OCI-LY1 (cell line): ENCODE measurements around the gene TOR1AIP1.

Source experiments
- H2AFZ ChIP-seq: fragments of 200-600 bp; sonication (generic), shearing (Covaris generic); 2 replicates; pipeline ENCODE4 v1.6.0; 2014; ENCODE audit warnings: antibody characterized with exemption, mild to moderate bottlenecking, low read length
- H3F3A ChIP-seq: fragments of 200-600 bp; sonication (generic), shearing (Covaris generic); 2 replicates; pipeline ENCODE4 v1.6.0; 2014; ENCODE audit warnings: mild to moderate bottlenecking, antibody characterized with exemption, low read length, moderate library complexity; ENCODE audit not compliant: insufficient read depth
- H3K27ac ChIP-seq: fragments of 200-600 bp; sonication (generic); 2 replicates; pipeline ENCODE4 v1.5.1; 2014; ENCODE audit warnings: low read length, mixed run types, mild to moderate bottlenecking, low read depth; ENCODE audit not compliant: poor library complexity, severe bottlenecking
- H3K27me3 ChIP-seq: fragments of 200-600 bp; sonication (generic); 2 replicates; pipeline ENCODE4 v1.6.0; 2014; ENCODE audit warnings: antibody characterized with exemption, mild to moderate bottlenecking, low read length, moderate library complexity; ENCODE audit not compliant: insufficient read depth
- H3K36me3 ChIP-seq: fragments of 200-600 bp; sonication (generic); 2 replicates; pipeline ENCODE4 v1.6.1; 2014; ENCODE audit warnings: mild to moderate bottlenecking, antibody characterized with exemption, low read length, moderate library complexity, mixed read lengths; ENCODE audit not compliant: insufficient read depth
- H3K4me1 ChIP-seq: fragments of 200-600 bp; sonication (generic); 2 replicates; pipeline ENCODE4 v1.5.1; 2014; ENCODE audit warnings: mild to moderate bottlenecking, low read length, moderate library complexity; ENCODE audit not compliant: insufficient read depth, severe bottlenecking
- H3K4me2 ChIP-seq: fragments of 200-600 bp; sonication (generic), shearing (Covaris generic); 2 replicates; pipeline ENCODE4 v1.6.1; 2014; ENCODE audit warnings: low read length
- H3K4me3 ChIP-seq: fragments of 200-600 bp; sonication (generic); 2 replicates; pipeline ENCODE4 v1.5.1; 2014; ENCODE audit warnings: low read length, low read depth, mild to moderate bottlenecking, mixed read lengths; ENCODE audit not compliant: poor library complexity, severe bottlenecking
- H3K79me2 ChIP-seq: fragments of 200-600 bp; shearing (Covaris generic); 2 replicates; pipeline ENCODE4 v1.6.1; 2016; ENCODE audit warnings: mixed run types, low read length, mixed read lengths; ENCODE audit not compliant: insufficient read depth
- H3K9ac ChIP-seq: fragments of 200-600 bp; sonication (generic), shearing (Covaris generic); 2 replicates; pipeline ENCODE4 v1.6.1; 2014; ENCODE audit warnings: mild to moderate bottlenecking, low read length, mixed read lengths
- H3K9me2 ChIP-seq: fragments of 200-600 bp; sonication (generic), shearing (Covaris generic); 2 replicates; pipeline ENCODE4 v1.6.1; 2014; ENCODE audit warnings: low read depth, mild to moderate bottlenecking, low read length, mixed read lengths
- H3K9me3 ChIP-seq: fragments of 200-600 bp; shearing (Covaris generic); 2 replicates; pipeline ENCODE4 v1.6.1; 2014; ENCODE audit warnings: low read length, mixed read lengths
- H4K20me1 ChIP-seq: fragments of 200-600 bp; sonication (generic), shearing (Covaris generic); 2 replicates; pipeline ENCODE4 v1.6.0; 2016; ENCODE audit warnings: mild to moderate bottlenecking, low read length; ENCODE audit not compliant: insufficient read depth
- CTCF ChIP-seq: fragments of 200-600 bp; sonication (generic), shearing (Covaris generic); IDR thresholded peaks from 2 replicates; pipeline ENCODE4 v1.5.1; 2017; ENCODE audit warnings: mild to moderate bottlenecking, antibody characterized with exemption, low read length, moderate library complexity, mixed read lengths
- EZH2 ChIP-seq: fragments of 200-600 bp; sonication (generic), shearing (Covaris generic); IDR thresholded peaks from 2 replicates; pipeline ENCODE4 v1.8.0; 2017; ENCODE audit warnings: borderline replicate concordance, mixed run types, mild to moderate bottlenecking, antibody characterized with exemption, low read length, moderate library complexity, mixed read lengths

Gene TOR1AIP1

GRCh38 chr1:179935909-179936496 is 53.9 kb downstream of the TOR1AIP1 start:
- H3F3A ChIP-seq: no peaks in the 10 kb centered on the region
- H3K4me2 ChIP-seq: no peak overlapping the region
- H3K27ac ChIP-seq: no peak overlapping the region
- H3K4me1 ChIP-seq: no peaks in the 10 kb centered on the region
- no peaks in the 10 kb centered on the region for H3K36me3 ChIP-seq
- H3K27me3 ChIP-seq: no peaks in the 10 kb centered on the region
- H2AFZ ChIP-seq: no peak overlapping the region
- no peak for TF ChIP-seq EZH2
- TF ChIP-seq CTCF: no peak
- H4K20me1 ChIP-seq: no peaks in the 10 kb centered on the region
- H3K9me2 ChIP-seq: no peaks in the 10 kb centered on the region
- H3K79me2 ChIP-seq: no peaks in the 10 kb centered on the region
- no peaks in the 10 kb centered on the region for H3K9me3 ChIP-seq
- H3K4me3 ChIP-seq: no peak overlapping the region
- H3K9ac ChIP-seq: no peak overlapping the region

GRCh38 chr1:179937668-179938254 is 55.7 kb downstream of the TOR1AIP1 start:
- no peaks in the 10 kb centered on the region for H3K9me3 ChIP-seq
- TF ChIP-seq CTCF: no peak
- no peak for TF ChIP-seq EZH2
- H3K27me3 ChIP-seq: no peaks in the 10 kb centered on the region
- H3K4me2 ChIP-seq: no peak overlapping the region
- no peaks in the 10 kb centered on the region for H4K20me1 ChIP-seq
- H2AFZ ChIP-seq: no peak overlapping the region
- H3K9me2 ChIP-seq: no peaks in the 10 kb centered on the region
- H3K27ac ChIP-seq: no peak overlapping the region
- no peak overlapping the region for H3K9ac ChIP-seq
- no peaks in the 10 kb centered on the region for H3K79me2 ChIP-seq
- no peaks in the 10 kb centered on the region for H3K4me1 ChIP-seq
- no peak overlapping the region for H3K4me3 ChIP-seq
- H3K36me3 ChIP-seq: no peaks in the 10 kb centered on the region
- no peaks in the 10 kb centered on the region for H3F3A ChIP-seq

GRCh38 chr1:179938752-179939151 is 56.7 kb downstream of the TOR1AIP1 start:
- H3K4me1 ChIP-seq: no peaks in the 10 kb centered on the region

More at GRCh38 chr1:179938752-179939151, 56.7 kb downstream of the TOR1AIP1 start:
- Histone ChIP-seq H3K9me2 (no peaks in the 10 kb centered on the region), H3K27ac (no peak overlapping the region), H2AFZ (no peak overlapping the region), H3K27me3 (no peaks in the 10 kb centered on the region), H3K79me2 (no peaks in the 10 kb centered on the region), H3K4me3 (no peak overlapping the region), H3K36me3 (no peaks in the 10 kb centered on the region), H3K4me2 (no peak overlapping the region), H3K9ac (no peak overlapping the region), H3F3A (no peaks in the 10 kb centered on the region), H4K20me1 (no peaks in the 10 kb centered on the region), H3K9me3 (no peaks in the 10 kb centered on the region)
- no peak for TF ChIP-seq CTCF
- no peak for TF ChIP-seq EZH2
